CD8-positive, alpha-beta memory T cell (primary cell): ENCODE measurements around the gene GPATCH2L. TPM values are rescaled to one million over a fixed set of nuclear protein-coding genes. Genes with fewer than 3 reads are reported as not detected.

Experiments
- CTCF ChIA-PET: fragments of 350-600 bp; sonication (Branson Sonifier 250); formaldehyde crosslinking; loops from one replicate; lab custom pipeline; 2021; ENCODE audit warnings: antibody characterized with exemption; lab: Charles Lee
- POLR2A ChIA-PET: fragments of 350-600 bp; sonication (Branson Sonifier 250); formaldehyde crosslinking; loops from one replicate; lab custom pipeline; 2021; ENCODE audit warnings: antibody characterized with exemption; lab: Charles Lee
- DNase-seq, 5 donors: peaks; one replicate each; pipeline versions ENCODE4 v3.0.0 to v3.0.0-alpha.2; 2020 to 2022; ENCODE audit warnings: mixed read lengths in 1 of 5
- H3K27ac ChIP-seq: one replicate; pipeline ENCODE4 v1.7.0; 2013; ENCODE audit warnings: low read depth, mild to moderate bottlenecking, low read length, moderate library complexity
- H3K27me3 ChIP-seq: 2 replicates; pipeline ENCODE4 v1.7.0; 2013; ENCODE audit warnings: low read length, mild to moderate bottlenecking; ENCODE audit not compliant: insufficient read depth, poor library complexity, severe bottlenecking
- H3K36me3 ChIP-seq: 2 replicates; pipeline ENCODE4 v1.7.0; 2013; ENCODE audit warnings: mild to moderate bottlenecking, low read length, moderate library complexity; ENCODE audit not compliant: insufficient read depth
- H3K4me1 ChIP-seq: 2 replicates; pipeline ENCODE4 v1.7.0; 2013; ENCODE audit warnings: mild to moderate bottlenecking, low read length, moderate library complexity; ENCODE audit not compliant: insufficient read depth
- H3K4me3 ChIP-seq: 2 replicates; pipeline ENCODE4 v1.7.0; 2013; ENCODE audit warnings: mild to moderate bottlenecking, low read length
- H3K9me3 ChIP-seq: 2 replicates; pipeline ENCODE4 v1.7.0; 2013; ENCODE audit warnings: mild to moderate bottlenecking, low read length
- H3K27ac Mint-ChIP-seq, 8 donors: one replicate each; pipeline ENCODE4 v1.8.0; 2020 to 2021; ENCODE audit warnings: mixed read lengths in 8 of 8, mild to moderate bottlenecking in 6 of 8, inconsistent platforms in 3 of 8, moderate library complexity in 3 of 8
- H3K27me3 Mint-ChIP-seq, 2 donors: one replicate each; pipeline ENCODE4 v1.8.0; 2020 to 2021; ENCODE audit warnings: mixed read lengths in 2 of 2, mild to moderate bottlenecking in 1 of 2, moderate library complexity in 1 of 2
- H3K36me3 Mint-ChIP-seq, 3 donors: one replicate each; pipeline ENCODE4 v1.8.0; 2020 to 2021; ENCODE audit warnings: mixed read lengths in 3 of 3, inconsistent platforms in 1 of 3, mild to moderate bottlenecking in 1 of 3
- H3K4me1 Mint-ChIP-seq, 3 donors: one replicate each; pipeline ENCODE4 v1.8.0; 2020 to 2021; ENCODE audit warnings: mixed read lengths in 3 of 3, inconsistent platforms in 1 of 3, mild to moderate bottlenecking in 1 of 3
- H3K4me3 Mint-ChIP-seq, 7 donors: one replicate each; pipeline ENCODE4 v1.8.0; 2020 to 2021; ENCODE audit warnings: mixed read lengths in 7 of 7, mild to moderate bottlenecking in 6 of 7, moderate library complexity in 4 of 7, inconsistent platforms in 2 of 7
- H3K9me3 Mint-ChIP-seq, 5 donors: one replicate each; pipeline ENCODE4 v1.8.0; 2020 to 2022; ENCODE audit warnings: mixed read lengths in 5 of 5, mild to moderate bottlenecking in 3 of 5, moderate library complexity in 2 of 5, inconsistent platforms in 1 of 5
- polyA plus RNA-seq: library from polyadenylated mRNA; unstranded; fragments of 300-500 nt; fragmentation: Illumina TruSeq; gene quantifications from one replicate; pipeline ENCODE4 v1.2.3, GENCODE V29; 2021
- total RNA-seq, 2 experiments: library from RNA; stranded (reverse); gene quantifications; one replicate each; pipeline ENCODE4 v1.2.3, GENCODE V29; 2021

The GPATCH2L gene
- total and polyA plus RNA-seq, 3 experiments from 2014 or later = 8.3 to 41.9 (median 36.0) TPM

DNA sequence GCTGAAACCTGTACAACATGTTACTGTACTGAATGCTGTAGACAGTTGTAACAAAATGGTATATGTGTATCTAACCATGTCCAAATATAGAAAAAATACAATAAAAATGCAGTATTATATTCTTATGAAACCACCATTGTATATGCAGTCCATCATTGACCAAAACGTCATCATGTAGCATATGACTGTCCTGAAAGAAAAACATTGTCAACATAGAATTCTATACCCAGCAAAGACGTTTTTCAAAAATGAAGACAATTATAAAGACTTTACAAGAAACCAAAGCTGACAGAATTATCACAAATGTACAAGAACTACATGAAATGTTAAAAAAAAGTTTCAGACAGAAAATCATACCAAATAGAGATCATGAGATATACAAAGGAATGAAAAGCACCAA, 8.1 kb upstream of the GPATCH2L start:
- Mint-ChIP-seq H3K36me3 (peaks cover 0 to 2% (median 0%) of the 10 kb centered on the region in 3 donors), H3K9me3 (peaks cover 14 to 26% (median 21%) of the 10 kb centered on the region in 5 donors), H3K4me3 (no peak overlapping the region), H3K27ac (no peak overlapping the region), H3K4me1 (peaks cover 0 to 4% (median 4%) of the 10 kb centered on the region in 3 donors), H3K27me3 (peaks cover 25 to 42% of the 10 kb centered on the region in 2 donors)
- POLR2A ChIA-PET = no interaction called here
- H3K27ac ChIP-seq = no peak overlapping the region
- CTCF ChIA-PET = no interaction called here
- no peak for DNase-seq
- no peaks in the 10 kb centered on the region for H3K4me1 ChIP-seq
- H3K27me3 ChIP-seq = peaks cover 6% of the 10 kb centered on the region
- no peaks in the 10 kb centered on the region for H3K36me3 ChIP-seq
- no peak overlapping the region for H3K4me3 ChIP-seq
- H3K9me3 ChIP-seq = no peaks in the 10 kb centered on the region

DNA sequence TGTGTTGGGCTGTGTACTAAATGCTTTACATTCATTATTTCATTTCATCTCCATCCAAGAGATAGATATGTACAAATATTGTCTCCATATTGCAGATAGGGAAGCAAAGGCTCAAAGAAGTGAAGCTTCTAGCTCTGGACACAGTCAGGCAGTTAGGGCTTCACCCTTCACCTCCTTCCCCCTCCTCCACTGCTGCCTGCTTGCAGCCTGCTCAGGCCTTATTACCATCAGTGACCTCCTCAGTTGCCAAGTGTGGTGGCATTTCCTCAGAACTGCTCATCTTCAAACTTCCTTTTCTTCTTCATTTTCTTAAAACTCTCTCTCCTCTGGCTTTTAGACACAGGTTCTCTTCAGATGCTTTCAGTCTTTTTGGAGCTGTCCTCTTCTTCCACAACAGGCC, 4.7 kb upstream of the GPATCH2L start:
- peaks cover 11 to 22% (median 17%) of the 10 kb centered on the region in 5 donors for H3K9me3 Mint-ChIP-seq
- no peak for DNase-seq
- Histone ChIP-seq H3K4me1 (no peaks in the 10 kb centered on the region), H3K4me3 (no peak overlapping the region), H3K27ac (no peak overlapping the region), H3K27me3 (no peaks in the 10 kb centered on the region), H3K9me3 (no peaks in the 10 kb centered on the region), H3K36me3 (no peaks in the 10 kb centered on the region)
- no peak overlapping the region for H3K27ac Mint-ChIP-seq
- H3K4me3 Mint-ChIP-seq = no peak overlapping the region
- POLR2A ChIA-PET = no interaction called here
- peaks cover 8 to 10% (median 10%) of the 10 kb centered on the region in 3 donors for H3K4me1 Mint-ChIP-seq
- CTCF ChIA-PET = no interaction called here
- H3K36me3 Mint-ChIP-seq = peaks cover 0 to 2% (median 2%) of the 10 kb centered on the region in 3 donors
- peaks cover 4 to 15% of the 10 kb centered on the region in 2 donors for H3K27me3 Mint-ChIP-seq

DNA sequence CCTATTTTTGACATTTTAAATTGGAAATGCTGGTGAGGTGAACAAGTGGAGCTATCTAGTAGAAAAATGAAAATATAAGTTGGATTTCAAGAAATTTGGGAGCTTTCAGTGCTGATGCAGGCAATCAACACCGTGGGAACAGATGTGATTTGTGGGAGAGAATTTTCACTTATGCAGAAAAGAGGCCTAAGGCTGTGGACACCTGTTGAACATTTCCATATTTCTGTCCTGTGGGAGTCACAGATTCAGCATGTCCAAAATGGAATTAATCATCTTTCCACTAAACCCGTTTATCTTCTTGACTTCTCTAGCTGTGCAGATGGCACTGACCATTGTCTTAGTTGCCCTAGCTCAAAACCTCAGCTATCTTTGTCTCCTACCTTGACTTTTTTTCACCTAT, 2.5 kb upstream of the GPATCH2L start:
- H3K36me3 Mint-ChIP-seq = peaks cover 0 to 11% (median 4%) of the 10 kb centered on the region in 3 donors

DNA sequence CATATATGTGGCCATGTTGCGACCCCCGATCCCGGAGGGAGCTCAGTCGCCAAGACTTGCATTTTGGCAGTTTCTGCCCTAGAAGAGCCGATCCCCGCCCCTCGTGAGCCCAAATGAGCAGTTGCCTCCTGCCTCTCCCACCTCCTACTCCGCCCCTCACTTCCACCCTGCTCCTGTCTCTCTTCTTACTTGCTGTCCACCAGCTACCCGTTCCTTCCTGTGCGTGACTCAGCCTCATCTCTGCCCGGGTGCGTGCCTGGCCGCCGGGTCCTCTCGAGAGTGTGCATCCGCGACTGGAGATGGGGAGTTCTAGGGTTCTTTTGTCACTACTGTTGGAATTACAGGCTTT, 585 bp downstream of the GPATCH2L start:
- H3K4me3 ChIP-seq = peak overlapping the region; percentile 82
- H3K27ac Mint-ChIP-seq = peak overlapping the region; percentile 93 to 99 (median 98)
- H3K4me1 ChIP-seq = peaks cover 49% of the 10 kb centered on the region
- no peaks in the 10 kb centered on the region for H3K27me3 ChIP-seq
- H3K36me3 Mint-ChIP-seq = peaks cover 5 to 40% (median 16%) of the 10 kb centered on the region in 3 donors
- H3K4me1 Mint-ChIP-seq = peaks cover 58 to 63% (median 61%) of the 10 kb centered on the region in 3 donors
- POLR2A ChIA-PET = no interaction called here
- CTCF ChIA-PET = interaction anchor here (1.2 kb wide), 1 partner anchor 10 kb away, joined by 3 read pairs; no protein-coding TSS in a partner anchor
- no peaks in the 10 kb centered on the region for H3K27me3 Mint-ChIP-seq
- no peaks in the 10 kb centered on the region for H3K9me3 ChIP-seq
- H3K4me3 Mint-ChIP-seq = peak overlapping the region; percentile 89 to 98 (median 94)
- peak overlapping the region; percentile 95 for H3K27ac ChIP-seq
- H3K9me3 Mint-ChIP-seq = peaks cover 0 to 6% (median 0%) of the 10 kb centered on the region in 5 donors
- peak; percentile 60 to 83 (median 66) for DNase-seq
- peaks cover 8% of the 10 kb centered on the region for H3K36me3 ChIP-seq

More for the DNA sequence above, 2.5 kb upstream of the GPATCH2L start:
- H3K4me3 ChIP-seq = no peak overlapping the region
- H3K4me1 Mint-ChIP-seq = peaks cover 30 to 31% (median 30%) of the 10 kb centered on the region in 3 donors
- peaks cover 2 to 14% of the 10 kb centered on the region in 2 donors for H3K27me3 Mint-ChIP-seq
- H3K27ac Mint-ChIP-seq = peak overlapping the region in 2 of 8 donors; percentile 27 to 35
- peak overlapping the region in 1 of 7 donors; percentile 37 for H3K4me3 Mint-ChIP-seq
- peaks cover 4 to 6% (median 5%) of the 10 kb centered on the region in 5 donors for H3K9me3 Mint-ChIP-seq
- CTCF ChIA-PET = no interaction called here
- H3K4me1 ChIP-seq = peaks cover 18% of the 10 kb centered on the region
- H3K27me3 ChIP-seq = no peaks in the 10 kb centered on the region
- POLR2A ChIA-PET = no interaction called here
- H3K27ac ChIP-seq = no peak overlapping the region
- DNase-seq = no peak
- no peaks in the 10 kb centered on the region for H3K9me3 ChIP-seq
- peaks cover under 1% of the 10 kb centered on the region for H3K36me3 ChIP-seq

DNA sequence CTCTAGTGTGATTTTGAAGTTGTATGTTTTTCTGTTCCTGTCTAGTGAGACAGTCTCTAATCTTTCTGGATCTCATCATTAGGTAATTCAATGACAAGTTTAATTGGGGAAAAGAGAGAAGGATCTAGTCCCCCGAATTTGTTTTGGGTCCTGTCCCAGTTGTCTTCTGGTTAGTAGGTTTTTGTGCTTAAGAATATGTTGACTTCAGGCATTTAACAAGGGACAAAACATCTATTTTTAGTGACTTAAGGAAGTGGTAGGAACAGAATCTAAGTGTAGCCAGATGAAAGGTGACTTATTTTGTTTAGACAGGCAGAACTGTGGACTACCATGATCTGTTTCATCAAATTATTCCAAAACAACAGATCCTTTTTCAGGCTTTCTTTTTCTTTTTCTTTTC, 2.2 kb downstream of the GPATCH2L start:
- H3K4me1 ChIP-seq = peaks cover 54% of the 10 kb centered on the region
- no peak overlapping the region for H3K27ac ChIP-seq
- POLR2A ChIA-PET = no interaction called here
- no peak for DNase-seq
- H3K27me3 Mint-ChIP-seq = no peaks in the 10 kb centered on the region
- no peaks in the 10 kb centered on the region for H3K27me3 ChIP-seq
- no peak overlapping the region for H3K4me3 ChIP-seq
- CTCF ChIA-PET = no interaction called here
- peak overlapping the region in 6 of 8 donors; percentile 19 to 68 (median 54) for H3K27ac Mint-ChIP-seq
- peaks cover 0 to 6% (median 0%) of the 10 kb centered on the region in 5 donors for H3K9me3 Mint-ChIP-seq
- H3K36me3 Mint-ChIP-seq = peaks cover 10 to 53% (median 16%) of the 10 kb centered on the region in 3 donors
- peak overlapping the region; percentile 19 to 91 (median 53) for H3K4me3 Mint-ChIP-seq
- no peaks in the 10 kb centered on the region for H3K9me3 ChIP-seq
- peaks cover 12% of the 10 kb centered on the region for H3K36me3 ChIP-seq
- H3K4me1 Mint-ChIP-seq = peaks cover 71 to 79% (median 76%) of the 10 kb centered on the region in 3 donors

DNA sequence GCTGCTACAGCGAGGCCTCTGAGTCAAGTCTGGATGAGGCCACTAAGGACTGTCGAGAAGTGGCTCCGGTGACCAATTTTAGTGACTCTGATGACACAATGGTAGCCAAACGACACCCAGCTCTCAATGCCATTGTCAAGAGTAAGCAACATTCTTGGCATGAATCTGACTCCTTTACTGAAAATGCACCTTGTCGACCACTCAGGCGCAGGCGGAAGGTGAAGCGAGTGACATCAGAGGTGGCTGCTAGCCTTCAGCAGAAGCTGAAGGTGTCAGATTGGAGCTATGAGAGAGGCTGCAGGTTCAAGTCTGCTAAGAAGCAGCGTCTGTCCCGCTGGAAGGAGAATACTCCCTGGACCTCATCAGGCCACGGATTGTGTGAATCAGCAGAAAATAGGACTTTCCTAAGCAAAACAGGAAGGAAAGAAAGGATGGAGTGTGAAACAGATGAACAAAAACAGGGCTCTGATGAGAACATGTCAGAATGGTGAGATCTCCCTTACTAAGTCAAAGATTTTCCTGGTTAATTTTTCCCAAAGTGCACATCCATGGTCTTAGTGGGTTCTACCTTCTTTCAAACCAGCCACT, 2.9 kb downstream of the GPATCH2L start:
- Mint-ChIP-seq H3K4me1 (peaks cover 76 to 86% (median 81%) of the 10 kb centered on the region in 3 donors), H3K36me3 (peaks cover 15 to 60% (median 21%) of the 10 kb centered on the region in 3 donors), H3K27me3 (no peaks in the 10 kb centered on the region), H3K27ac (peak overlapping the region in 2 of 8 donors; percentile 45 to 49), H3K9me3 (peaks cover 0 to 6% (median 0%) of the 10 kb centered on the region in 5 donors), H3K4me3 (peak overlapping the region; percentile 19 to 89 (median 50))
- ChIA-PET CTCF (no interaction called here), POLR2A (no interaction called here)
- Histone ChIP-seq H3K27me3 (no peaks in the 10 kb centered on the region), H3K4me3 (no peak overlapping the region), H3K36me3 (peaks cover 19% of the 10 kb centered on the region), H3K27ac (no peak overlapping the region), H3K9me3 (no peaks in the 10 kb centered on the region), H3K4me1 (peaks cover 54% of the 10 kb centered on the region)
- no peak for DNase-seq

DNA sequence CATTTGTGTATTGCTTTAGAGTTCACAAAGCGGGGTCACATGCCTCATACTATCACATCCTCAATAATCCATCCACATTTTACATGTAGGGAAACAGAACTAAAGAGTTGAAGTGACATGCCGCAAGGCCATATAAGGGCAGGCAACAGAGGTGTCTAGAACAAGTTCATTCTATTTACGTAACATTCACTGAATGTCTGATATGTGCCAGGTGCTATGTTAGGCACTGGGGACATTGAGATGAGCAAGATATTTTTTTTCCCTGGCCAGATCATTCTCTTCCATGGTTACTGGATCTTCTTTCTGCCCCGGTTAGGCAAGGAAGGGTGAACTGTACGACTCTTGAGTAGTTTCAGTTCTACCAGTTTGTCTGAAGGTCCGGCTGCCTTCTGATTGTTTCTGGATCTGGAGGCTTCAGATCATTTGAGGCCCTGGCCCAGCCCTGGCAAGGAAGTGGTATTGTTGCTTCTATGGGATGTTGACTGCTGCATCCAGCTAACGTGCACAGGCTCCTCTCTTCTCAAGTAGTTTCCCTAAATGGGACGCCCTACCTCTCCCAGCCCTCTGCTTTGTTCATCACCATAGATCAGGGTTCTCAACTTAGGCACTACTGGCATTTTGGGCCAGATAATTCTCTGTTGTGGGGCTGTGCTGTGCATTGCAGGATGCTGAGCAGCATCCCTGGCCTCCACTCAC, 12.1 kb downstream of the GPATCH2L start:
- no peak for DNase-seq
- Mint-ChIP-seq H3K4me3 (no peak overlapping the region), H3K36me3 (peaks cover 20 to 70% (median 27%) of the 10 kb centered on the region in 3 donors), H3K27ac (no peak overlapping the region), H3K9me3 (no peaks in the 10 kb centered on the region), H3K27me3 (no peaks in the 10 kb centered on the region), H3K4me1 (peaks cover 49 to 79% (median 58%) of the 10 kb centered on the region in 3 donors)
- H3K4me3 ChIP-seq = no peak overlapping the region
- H3K27ac ChIP-seq = no peak overlapping the region
- POLR2A ChIA-PET = no interaction called here
- H3K4me1 ChIP-seq = no peaks in the 10 kb centered on the region
- no peaks in the 10 kb centered on the region for H3K9me3 ChIP-seq
- H3K36me3 ChIP-seq = peaks cover 25% of the 10 kb centered on the region
- CTCF ChIA-PET = no interaction called here
- no peaks in the 10 kb centered on the region for H3K27me3 ChIP-seq

DNA sequence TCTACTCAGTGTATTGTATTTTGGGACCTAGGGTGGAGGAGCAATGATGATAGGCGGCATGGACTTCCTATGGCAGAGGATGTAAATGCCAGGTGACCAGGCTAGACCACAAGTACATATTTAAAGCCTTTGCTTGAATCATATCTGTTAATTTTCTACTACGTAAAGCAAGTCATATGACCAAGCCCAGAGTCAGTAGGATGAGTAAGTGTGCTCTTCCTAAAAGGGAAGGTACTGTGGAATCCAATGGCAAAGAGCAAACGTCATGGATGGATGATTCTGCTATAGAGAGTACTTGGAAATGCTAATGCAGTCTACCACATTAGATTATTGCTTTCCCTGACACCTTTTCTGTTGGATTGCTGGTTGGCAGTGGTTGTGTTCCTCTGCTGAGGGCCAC, 16.8 kb downstream of the GPATCH2L start:
- ChIA-PET CTCF (no interaction called here), POLR2A (no interaction called here)
- Histone ChIP-seq H3K27ac (no peak overlapping the region), H3K36me3 (peaks cover 29% of the 10 kb centered on the region), H3K4me3 (no peak overlapping the region), H3K4me1 (no peaks in the 10 kb centered on the region), H3K27me3 (no peaks in the 10 kb centered on the region), H3K9me3 (no peaks in the 10 kb centered on the region)
- Mint-ChIP-seq H3K9me3 (no peaks in the 10 kb centered on the region), H3K27ac (no peak overlapping the region), H3K4me3 (no peak overlapping the region), H3K27me3 (no peaks in the 10 kb centered on the region), H3K4me1 (peaks cover 37 to 59% (median 51%) of the 10 kb centered on the region in 3 donors), H3K36me3 (peaks cover 24 to 80% (median 30%) of the 10 kb centered on the region in 3 donors)
- DNase-seq = no peak
